ENCODE data around the gene NRP1. TPM values are rescaled to one million over a fixed set of nuclear protein-coding genes. Genes with fewer than 3 reads are reported as not detected.
"Not testable (repeated sequence)": the region's sequence is repeated elsewhere in the genome, so short reads cannot be mapped to it uniquely, and the experiment has no call there.

NRP1 gene
- total RNA-seq, 1 experiment from 2014 or later: 0.71 TPM

DNA sequence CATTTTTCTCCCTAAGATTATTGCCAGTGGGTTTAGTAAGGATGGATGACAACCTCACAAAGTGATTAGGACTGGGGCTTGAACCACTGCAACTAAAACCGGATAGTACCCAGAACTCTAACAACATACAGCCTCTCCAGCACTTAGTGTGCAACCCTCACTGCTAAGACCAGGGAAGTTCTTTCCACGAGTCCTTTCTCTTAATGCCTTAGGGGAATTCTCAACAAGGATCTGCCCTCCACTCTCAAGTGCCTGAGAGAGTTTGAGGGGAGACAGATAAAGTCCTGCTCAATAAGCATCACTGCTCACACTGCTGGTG lies 104.6 kb downstream of the NRP1 start:
- H3K27ac ChIP-seq (ENCODE audit: low read length): no peak overlapping the region
- no peaks in the 10 kb centered on the region for H3K9me2 ChIP-seq (replicated peaks; ENCODE audit: insufficient read depth, low read length)
- no peaks in the 10 kb centered on the region for H3K9me3 ChIP-seq (ENCODE audit: low read length)
- H3K36me3 ChIP-seq (ENCODE audit: insufficient read depth, low read length): no peaks in the 10 kb centered on the region
- no peaks in the 10 kb centered on the region for H4K20me1 ChIP-seq (ENCODE audit: insufficient read depth, low read depth, low read length)
- no peak overlapping the region for H3K4me3 ChIP-seq (ENCODE audit: low read length)
- no peak overlapping the region for H3K9ac ChIP-seq (ENCODE audit: low read length)
- no peaks in the 10 kb centered on the region for H3K27me3 ChIP-seq (ENCODE audit: low read length)
- H2AFZ ChIP-seq (ENCODE audit: low read length): no peak overlapping the region
- H3K4me2 ChIP-seq (ENCODE audit: low read depth, low read length, poor library complexity, severe bottlenecking): no peak overlapping the region
- H3K4me1 ChIP-seq (ENCODE audit: low read length): no peaks in the 10 kb centered on the region
- no peaks in the 10 kb centered on the region for H3K79me2 ChIP-seq (ENCODE audit: low read length)
- DNase-seq: no peak

DNA sequence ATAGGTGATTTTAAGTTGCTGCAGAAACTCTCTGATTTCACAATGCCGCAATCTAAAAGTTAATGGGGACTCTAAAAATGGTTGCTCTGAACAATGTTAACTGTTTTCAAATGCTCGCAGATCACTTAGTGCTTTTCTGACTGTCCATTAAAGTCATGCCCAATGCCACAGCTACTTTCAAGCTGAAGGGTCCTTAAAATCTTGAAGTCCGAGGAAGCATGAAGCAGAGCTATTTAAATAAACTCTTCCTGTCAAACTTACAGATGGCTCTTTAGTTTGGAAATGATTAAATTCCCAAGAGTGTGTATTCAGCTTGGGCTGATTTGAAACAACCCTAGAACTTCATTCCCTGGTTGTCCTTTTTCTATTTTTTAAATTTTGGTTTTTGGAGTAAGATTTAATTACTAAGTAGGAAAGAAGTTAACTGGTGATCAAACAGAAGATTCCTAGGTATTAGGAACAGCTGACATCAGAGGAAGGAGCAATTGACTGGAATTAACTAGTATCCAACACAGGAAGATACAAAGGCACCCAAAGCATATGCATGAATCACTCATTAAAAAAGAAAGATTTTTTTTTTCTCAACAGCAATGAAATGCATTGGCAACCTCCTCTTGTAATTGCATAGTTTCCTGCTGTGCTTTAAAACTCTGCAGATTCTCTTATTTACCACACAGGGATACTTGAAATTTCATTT lies 105.1 kb downstream of the NRP1 start:
- Histone ChIP-seq H4K20me1 (ENCODE audit: insufficient read depth, low read depth, low read length) (no peaks in the 10 kb centered on the region), H3K4me2 (ENCODE audit: low read depth, low read length, poor library complexity, severe bottlenecking) (no peak overlapping the region), H3K9ac (ENCODE audit: low read length) (no peak overlapping the region), H3K27me3 (ENCODE audit: low read length) (no peaks in the 10 kb centered on the region), H3K79me2 (ENCODE audit: low read length) (no peaks in the 10 kb centered on the region), H2AFZ (ENCODE audit: low read length) (no peak overlapping the region), H3K9me2 (replicated peaks; ENCODE audit: insufficient read depth, low read length) (no peaks in the 10 kb centered on the region), H3K4me1 (ENCODE audit: low read length) (no peaks in the 10 kb centered on the region), H3K36me3 (ENCODE audit: insufficient read depth, low read length) (no peaks in the 10 kb centered on the region), H3K4me3 (ENCODE audit: low read length) (no peak overlapping the region), H3K9me3 (ENCODE audit: low read length) (no peaks in the 10 kb centered on the region), H3K27ac (ENCODE audit: low read length) (no peak overlapping the region)
- DNase-seq: no peak

DNA sequence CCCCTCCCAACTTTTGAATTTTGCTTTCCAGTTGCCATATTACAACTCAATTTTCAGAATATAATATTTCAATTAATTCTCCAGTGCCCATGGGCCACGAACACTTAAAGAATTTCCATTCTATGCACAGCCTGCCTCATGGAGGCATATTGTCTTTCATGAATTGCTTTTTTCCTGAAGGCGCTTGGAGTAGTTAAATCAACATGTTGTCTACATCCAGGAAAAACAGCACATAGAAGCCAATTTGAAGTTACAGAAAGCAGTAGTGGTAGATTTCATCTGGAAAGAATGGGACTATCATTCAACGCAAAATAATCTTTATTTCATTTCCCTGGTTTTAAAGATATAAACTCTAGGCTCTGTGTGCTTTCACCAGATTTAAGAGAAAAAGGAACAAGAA lies 106.0 kb downstream of the NRP1 start:
- no peaks in the 10 kb centered on the region for H4K20me1 ChIP-seq (ENCODE audit: insufficient read depth, low read depth, low read length)
- H3K9me2 ChIP-seq (replicated peaks; ENCODE audit: insufficient read depth, low read length): no peaks in the 10 kb centered on the region
- H3K36me3 ChIP-seq (ENCODE audit: insufficient read depth, low read length): no peaks in the 10 kb centered on the region
- H3K4me2 ChIP-seq (ENCODE audit: low read depth, low read length, poor library complexity, severe bottlenecking): no peak overlapping the region
- no peak overlapping the region for H3K27ac ChIP-seq (ENCODE audit: low read length)
- H3K9ac ChIP-seq (ENCODE audit: low read length): no peak overlapping the region
- no peaks in the 10 kb centered on the region for H3K79me2 ChIP-seq (ENCODE audit: low read length)
- H3K4me3 ChIP-seq (ENCODE audit: low read length): no peak overlapping the region
- H3K9me3 ChIP-seq (ENCODE audit: low read length): no peaks in the 10 kb centered on the region
- no peak for DNase-seq
- no peaks in the 10 kb centered on the region for H3K4me1 ChIP-seq (ENCODE audit: low read length)
- no peak overlapping the region for H2AFZ ChIP-seq (ENCODE audit: low read length)
- no peaks in the 10 kb centered on the region for H3K27me3 ChIP-seq (ENCODE audit: low read length)

DNA sequence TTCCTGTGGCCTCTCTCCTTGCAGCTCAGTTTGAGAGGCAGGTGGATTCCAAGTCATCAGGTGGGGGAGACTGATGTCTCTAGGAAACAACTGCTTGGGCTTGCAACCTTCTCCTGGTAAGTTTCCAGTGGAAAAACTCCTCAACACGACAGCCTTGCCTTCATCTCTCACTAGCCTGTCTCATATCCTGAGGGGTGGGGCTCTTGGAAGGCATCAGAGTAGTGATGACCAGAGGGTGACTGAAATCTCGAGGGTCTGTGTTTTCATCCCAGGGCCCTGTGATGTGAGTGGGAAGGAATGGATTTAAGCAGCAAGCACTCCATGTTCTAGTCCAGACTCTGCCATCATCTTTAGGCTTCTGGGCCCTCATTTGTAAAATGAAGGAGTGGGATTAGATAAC lies 107.0 kb downstream of the NRP1 start:
- Histone ChIP-seq H3K4me1 (ENCODE audit: low read length) (no peaks in the 10 kb centered on the region), H3K4me2 (ENCODE audit: low read depth, low read length, poor library complexity, severe bottlenecking) (no peak overlapping the region), H3K9me3 (ENCODE audit: low read length) (no peaks in the 10 kb centered on the region), H3K36me3 (ENCODE audit: insufficient read depth, low read length) (no peaks in the 10 kb centered on the region), H3K4me3 (ENCODE audit: low read length) (no peak overlapping the region), H4K20me1 (ENCODE audit: insufficient read depth, low read depth, low read length) (no peaks in the 10 kb centered on the region), H3K27me3 (ENCODE audit: low read length) (no peaks in the 10 kb centered on the region), H3K79me2 (ENCODE audit: low read length) (no peaks in the 10 kb centered on the region), H2AFZ (ENCODE audit: low read length) (no peak overlapping the region), H3K9me2 (replicated peaks; ENCODE audit: insufficient read depth, low read length) (no peaks in the 10 kb centered on the region), H3K27ac (ENCODE audit: low read length) (no peak overlapping the region), H3K9ac (ENCODE audit: low read length) (no peak overlapping the region)
- DNase-seq: no peak

DNA sequence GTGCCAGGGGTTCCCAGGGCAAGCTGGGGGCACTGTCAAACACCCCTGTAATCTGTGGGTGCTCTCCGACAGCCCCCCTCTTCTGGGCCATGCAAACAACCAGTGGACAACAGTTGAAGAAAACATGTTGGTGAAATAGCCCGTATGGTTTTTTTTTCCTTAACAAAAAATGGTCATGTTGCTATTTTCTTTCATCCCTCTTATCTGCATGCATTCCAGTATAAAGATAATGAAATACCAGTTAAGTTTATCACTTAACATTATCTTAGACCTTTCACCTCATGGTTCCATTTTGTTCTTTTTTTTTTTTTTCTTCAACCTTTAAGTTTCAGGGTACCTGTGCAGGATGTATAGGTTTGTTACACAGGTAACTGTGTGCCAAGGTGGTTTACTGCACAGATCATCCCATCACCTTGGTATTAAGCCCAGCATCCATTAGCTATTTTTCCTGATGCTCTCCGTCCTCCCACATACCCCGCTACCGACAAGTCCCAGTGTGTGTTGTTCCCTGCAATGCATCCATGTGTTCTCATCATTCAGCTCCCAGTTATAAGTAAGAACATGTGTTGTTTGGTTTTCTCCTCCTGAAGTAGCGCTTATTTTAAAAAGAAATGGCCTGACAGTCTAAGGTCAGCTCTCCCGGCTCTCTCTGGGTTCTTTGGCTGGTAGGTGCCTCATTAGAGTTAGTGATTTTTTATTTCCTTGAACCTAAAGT lies 110.1 kb downstream of the NRP1 start:
- Histone ChIP-seq H3K27ac (ENCODE audit: low read length) (no peak overlapping the region), H3K4me1 (ENCODE audit: low read length) (no peaks in the 10 kb centered on the region), H3K27me3 (ENCODE audit: low read length) (no peaks in the 10 kb centered on the region), H2AFZ (ENCODE audit: low read length) (no peak overlapping the region), H3K4me3 (ENCODE audit: low read length) (no peak overlapping the region), H3K36me3 (ENCODE audit: insufficient read depth, low read length) (no peaks in the 10 kb centered on the region), H3K9ac (ENCODE audit: low read length) (no peak overlapping the region), H3K79me2 (ENCODE audit: low read length) (no peaks in the 10 kb centered on the region), H3K9me2 (replicated peaks; ENCODE audit: insufficient read depth, low read length) (no peaks in the 10 kb centered on the region), H3K4me2 (ENCODE audit: low read depth, low read length, poor library complexity, severe bottlenecking) (no peak overlapping the region), H3K9me3 (ENCODE audit: low read length) (no peaks in the 10 kb centered on the region), H4K20me1 (ENCODE audit: insufficient read depth, low read depth, low read length) (no peaks in the 10 kb centered on the region)
- DNase-seq: no peak

DNA sequence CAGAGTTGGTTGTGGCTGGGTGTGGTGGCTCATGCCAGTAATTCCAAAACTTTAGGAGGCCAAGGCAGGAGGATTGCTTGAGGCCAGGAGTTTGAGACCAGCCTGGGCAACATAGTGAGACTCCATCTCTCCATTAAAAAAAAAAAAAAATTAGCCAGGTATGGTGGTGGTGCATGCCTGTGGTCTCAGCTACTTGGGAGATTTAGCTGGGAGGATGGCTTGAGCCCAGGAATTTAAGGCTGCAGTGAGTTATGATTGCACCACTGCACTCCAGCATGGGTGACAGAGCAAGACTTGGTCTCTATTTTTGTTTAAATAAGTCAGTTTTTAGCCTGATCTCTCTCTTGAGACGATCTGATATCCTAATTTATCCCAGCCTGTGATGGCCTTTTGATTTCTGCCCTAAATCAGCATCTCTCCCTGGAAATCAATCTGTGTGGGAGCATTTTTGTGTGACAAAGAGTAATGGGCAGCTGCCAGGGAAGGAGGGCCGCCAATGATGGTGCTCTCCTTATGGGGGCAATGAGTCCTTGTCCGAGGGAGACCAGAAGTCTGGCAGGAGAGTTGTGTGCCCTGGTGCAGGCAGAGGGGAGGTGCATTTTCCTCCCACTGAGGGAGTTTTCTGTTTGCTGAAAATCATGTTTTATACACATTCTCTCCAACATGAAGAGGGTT lies 111.0 kb downstream of the NRP1 start:
- H3K9ac ChIP-seq (ENCODE audit: low read length): no peak overlapping the region
- H3K27ac ChIP-seq (ENCODE audit: low read length): no peak overlapping the region
- H3K79me2 ChIP-seq (ENCODE audit: low read length): no peaks in the 10 kb centered on the region
- H3K4me2 ChIP-seq (ENCODE audit: low read depth, low read length, poor library complexity, severe bottlenecking): no peak overlapping the region
- H3K9me2 ChIP-seq (replicated peaks; ENCODE audit: insufficient read depth, low read length): no peaks in the 10 kb centered on the region
- no peaks in the 10 kb centered on the region for H3K4me1 ChIP-seq (ENCODE audit: low read length)
- H3K27me3 ChIP-seq (ENCODE audit: low read length): no peaks in the 10 kb centered on the region
- no peak overlapping the region for H3K4me3 ChIP-seq (ENCODE audit: low read length)
- no peak for DNase-seq
- no peak overlapping the region for H2AFZ ChIP-seq (ENCODE audit: low read length)
- no peaks in the 10 kb centered on the region for H3K9me3 ChIP-seq (ENCODE audit: low read length)
- H3K36me3 ChIP-seq (ENCODE audit: insufficient read depth, low read length): no peaks in the 10 kb centered on the region
- H4K20me1 ChIP-seq (ENCODE audit: insufficient read depth, low read depth, low read length): no peaks in the 10 kb centered on the region

DNA sequence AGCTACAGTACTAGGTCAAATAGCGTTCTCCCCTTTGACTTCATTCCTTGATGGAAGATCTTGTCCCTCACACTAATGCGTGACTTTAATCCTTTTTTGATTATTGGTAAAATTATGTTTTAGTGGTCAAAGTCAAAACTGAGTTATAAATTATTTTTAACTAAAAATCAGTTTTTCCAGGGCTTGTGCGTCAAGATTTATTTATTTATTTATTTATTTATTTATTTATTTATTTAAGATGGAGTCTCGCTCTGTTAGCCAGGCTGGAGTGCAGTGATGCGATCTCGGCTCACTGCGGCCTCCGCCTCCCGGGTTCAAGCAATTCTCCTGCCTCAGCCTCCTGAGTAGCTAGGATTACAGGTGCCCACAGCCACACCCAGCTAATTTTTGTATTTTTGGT lies 112.2 kb downstream of the NRP1 start:
- not testable (repeated sequence) for H3K9me2 ChIP-seq (replicated peaks; ENCODE audit: insufficient read depth, low read length); H4K20me1 ChIP-seq (ENCODE audit: insufficient read depth, low read depth, low read length); H3K27ac ChIP-seq (ENCODE audit: low read length); H3K36me3 ChIP-seq (ENCODE audit: insufficient read depth, low read length); DNase-seq; H3K4me2 ChIP-seq (ENCODE audit: low read depth, low read length, poor library complexity, severe bottlenecking); H3K4me3 ChIP-seq (ENCODE audit: low read length); H2AFZ ChIP-seq (ENCODE audit: low read length); H3K27me3 ChIP-seq (ENCODE audit: low read length); H3K9me3 ChIP-seq (ENCODE audit: low read length); H3K79me2 ChIP-seq (ENCODE audit: low read length); H3K9ac ChIP-seq (ENCODE audit: low read length); H3K4me1 ChIP-seq (ENCODE audit: low read length)

DNA sequence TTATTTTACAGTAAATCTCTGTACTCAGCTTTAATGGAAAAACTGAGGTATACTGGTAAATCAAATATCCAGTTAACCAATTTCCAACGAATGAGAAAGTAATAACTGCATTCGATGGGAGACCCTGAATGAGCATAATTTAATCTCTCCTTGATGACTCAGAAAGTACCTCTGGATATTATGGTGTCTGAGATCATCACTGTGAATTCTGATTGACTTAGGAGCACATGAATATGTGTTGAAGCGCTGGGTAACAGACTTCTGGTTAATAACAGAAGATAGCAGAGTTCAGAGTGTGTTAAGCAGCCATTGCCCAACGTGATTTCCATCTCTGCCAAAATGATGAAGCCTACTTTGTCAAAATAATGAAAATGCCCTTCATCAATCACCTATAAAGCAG lies 116.6 kb downstream of the NRP1 start:
- Histone ChIP-seq H3K27me3 (ENCODE audit: low read length) (no peaks in the 10 kb centered on the region), H3K4me1 (ENCODE audit: low read length) (no peaks in the 10 kb centered on the region), H3K9me2 (replicated peaks; ENCODE audit: insufficient read depth, low read length) (no peaks in the 10 kb centered on the region), H3K79me2 (ENCODE audit: low read length) (no peaks in the 10 kb centered on the region), H3K4me3 (ENCODE audit: low read length) (no peak overlapping the region), H3K4me2 (ENCODE audit: low read depth, low read length, poor library complexity, severe bottlenecking) (no peak overlapping the region), H4K20me1 (ENCODE audit: insufficient read depth, low read depth, low read length) (no peaks in the 10 kb centered on the region), H3K36me3 (ENCODE audit: insufficient read depth, low read length) (no peaks in the 10 kb centered on the region), H2AFZ (ENCODE audit: low read length) (no peak overlapping the region), H3K27ac (ENCODE audit: low read length) (no peak overlapping the region), H3K9ac (ENCODE audit: low read length) (no peak overlapping the region), H3K9me3 (ENCODE audit: low read length) (no peaks in the 10 kb centered on the region)
- DNase-seq: no peak

All from Karpas-422 (cell line).